ENCODE data around the gene PTPN14.

DNA sequence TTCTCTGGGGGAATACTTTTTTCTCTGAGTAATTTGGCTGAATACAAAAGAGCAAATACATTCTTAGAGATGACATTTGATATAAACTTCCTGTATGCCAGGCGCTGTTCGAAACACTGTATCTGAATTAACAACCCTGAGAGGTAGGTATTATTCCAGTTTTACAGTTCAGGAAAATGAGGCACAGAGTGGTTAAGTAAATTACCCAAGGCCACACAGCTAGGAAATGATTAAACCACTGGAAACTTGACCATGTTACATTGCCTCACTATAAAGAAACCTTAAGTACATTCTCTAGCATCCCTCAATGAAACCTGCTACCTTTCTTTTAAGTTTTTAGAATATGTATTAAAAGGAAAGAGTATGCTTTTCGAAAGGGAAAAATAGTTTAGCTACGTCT, 215.8 kb downstream of the PTPN14 start:
- TF ChIP-seq, protein P1, sequence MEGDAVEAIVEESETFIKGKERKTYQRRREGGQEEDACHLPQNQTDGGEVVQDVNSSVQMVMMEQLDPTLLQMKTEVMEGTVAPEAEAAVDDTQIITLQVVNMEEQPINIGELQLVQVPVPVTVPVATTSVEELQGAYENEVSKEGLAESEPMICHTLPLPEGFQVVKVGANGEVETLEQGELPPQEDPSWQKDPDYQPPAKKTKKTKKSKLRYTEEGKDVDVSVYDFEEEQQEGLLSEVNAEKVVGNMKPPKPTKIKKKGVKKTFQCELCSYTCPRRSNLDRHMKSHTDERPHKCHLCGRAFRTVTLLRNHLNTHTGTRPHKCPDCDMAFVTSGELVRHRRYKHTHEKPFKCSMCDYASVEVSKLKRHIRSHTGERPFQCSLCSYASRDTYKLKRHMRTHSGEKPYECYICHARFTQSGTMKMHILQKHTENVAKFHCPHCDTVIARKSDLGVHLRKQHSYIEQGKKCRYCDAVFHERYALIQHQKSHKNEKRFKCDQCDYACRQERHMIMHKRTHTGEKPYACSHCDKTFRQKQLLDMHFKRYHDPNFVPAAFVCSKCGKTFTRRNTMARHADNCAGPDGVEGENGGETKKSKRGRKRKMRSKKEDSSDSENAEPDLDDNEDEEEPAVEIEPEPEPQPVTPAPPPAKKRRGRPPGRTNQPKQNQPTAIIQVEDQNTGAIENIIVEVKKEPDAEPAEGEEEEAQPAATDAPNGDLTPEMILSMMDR (IDR thresholded peaks at IDR 0.05), result no peak
- TF ChIP-seq POLR2A (IDR thresholded peaks at IDR 0.05), result no peak

Data from upper lobe of left lung (tissue), 4 donors.